Loucy (cell line): ENCODE data around the gene CIAO3.

Experiments used
- EZH2phosphoT487 ChIP-seq: fragments of 200-600 bp; IDR thresholded peaks from 2 replicates; pipeline ENCODE4 v1.6.1; 2018; ENCODE audit warnings: antibody characterized with exemption, mild to moderate bottlenecking, moderate library complexity, borderline replicate concordance
- TF ChIP-seq, protein P1 (sequence below): fragments of 200-600 bp; sonication (generic); conservative IDR thresholded peaks from 2 replicates; pipeline ENCODE4 v1.5.1; 2014; ENCODE audit warnings: mild to moderate bottlenecking, antibody characterized with exemption, low read length

GRCh38 chr16:726188-726437 lies 14.7 kb downstream of the CIAO3 start:
- TF ChIP-seq, protein P1, sequence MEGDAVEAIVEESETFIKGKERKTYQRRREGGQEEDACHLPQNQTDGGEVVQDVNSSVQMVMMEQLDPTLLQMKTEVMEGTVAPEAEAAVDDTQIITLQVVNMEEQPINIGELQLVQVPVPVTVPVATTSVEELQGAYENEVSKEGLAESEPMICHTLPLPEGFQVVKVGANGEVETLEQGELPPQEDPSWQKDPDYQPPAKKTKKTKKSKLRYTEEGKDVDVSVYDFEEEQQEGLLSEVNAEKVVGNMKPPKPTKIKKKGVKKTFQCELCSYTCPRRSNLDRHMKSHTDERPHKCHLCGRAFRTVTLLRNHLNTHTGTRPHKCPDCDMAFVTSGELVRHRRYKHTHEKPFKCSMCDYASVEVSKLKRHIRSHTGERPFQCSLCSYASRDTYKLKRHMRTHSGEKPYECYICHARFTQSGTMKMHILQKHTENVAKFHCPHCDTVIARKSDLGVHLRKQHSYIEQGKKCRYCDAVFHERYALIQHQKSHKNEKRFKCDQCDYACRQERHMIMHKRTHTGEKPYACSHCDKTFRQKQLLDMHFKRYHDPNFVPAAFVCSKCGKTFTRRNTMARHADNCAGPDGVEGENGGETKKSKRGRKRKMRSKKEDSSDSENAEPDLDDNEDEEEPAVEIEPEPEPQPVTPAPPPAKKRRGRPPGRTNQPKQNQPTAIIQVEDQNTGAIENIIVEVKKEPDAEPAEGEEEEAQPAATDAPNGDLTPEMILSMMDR, result no peak
- no peak for TF ChIP-seq EZH2phosphoT487
